Activated effector memory CD4-positive, alpha-beta T cell treated with Interleukin-2 at 50 U/mL for 16 hours (primary cell): ENCODE data around the gene HAPLN3.

Experiments
- DNase-seq: peaks from one replicate; pipeline ENCODE4 v3.0.0-alpha.2; 2020

The HAPLN3 gene

GRCh38 chr15:88909956-88910831 lies 14.8 kb upstream of the HAPLN3 start:
- no peak for DNase-seq

GRCh38 chr15:88908697-88909621 lies 13.6 kb upstream of the HAPLN3 start:
- DNase-seq, result no peak

GRCh38 chr15:88908123-88908522 lies 12.8 kb upstream of the HAPLN3 start:
- no peak for DNase-seq

- DNase-seq, result no peak
Observed at GRCh38 chr15:88907111-88907510, 11.8 kb upstream of the HAPLN3 start.

DNA sequence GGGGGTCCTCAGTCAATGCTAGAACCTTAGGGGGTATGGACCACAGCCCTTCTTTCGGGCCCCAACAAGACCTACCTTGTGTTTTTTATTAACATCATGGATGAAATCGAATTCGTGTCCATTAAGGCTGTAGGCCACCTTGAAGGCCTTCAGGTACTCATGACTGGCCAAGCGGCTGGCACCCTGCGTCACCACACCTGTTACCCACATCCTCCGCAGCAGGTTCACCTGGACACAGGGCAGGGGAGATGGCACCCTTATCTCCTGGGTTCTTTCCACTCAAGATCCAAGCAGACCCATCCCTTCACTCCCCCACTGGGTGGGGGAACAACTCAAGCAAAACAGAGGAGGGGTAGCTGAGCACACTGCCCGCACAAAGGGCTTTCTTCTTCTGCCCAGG lies 11.2 kb upstream of the HAPLN3 start:
- DNase-seq, result no peak

DNA sequence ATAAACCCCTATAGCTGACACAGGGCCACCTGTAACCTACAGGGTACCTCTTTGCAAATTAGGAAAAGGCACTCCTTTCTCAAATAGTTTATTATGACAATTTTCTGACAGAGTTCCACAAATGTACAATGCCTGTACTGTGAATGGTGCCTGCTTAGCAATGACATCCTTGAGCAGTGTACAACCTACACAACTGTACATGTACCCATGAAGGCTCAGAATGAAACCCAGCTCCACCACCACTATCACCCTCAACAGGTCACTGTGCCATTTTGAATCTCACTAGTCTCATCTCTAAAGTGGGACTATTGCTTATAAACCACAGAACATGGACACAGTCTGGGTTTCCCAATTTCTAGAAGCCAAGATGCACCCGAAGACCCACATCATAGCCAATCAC lies 10.8 kb upstream of the HAPLN3 start:
- DNase-seq, result no peak

- no peak for DNase-seq
Observed at GRCh38 chr15:88905576-88905975, 10.2 kb upstream of the HAPLN3 start.

DNA sequence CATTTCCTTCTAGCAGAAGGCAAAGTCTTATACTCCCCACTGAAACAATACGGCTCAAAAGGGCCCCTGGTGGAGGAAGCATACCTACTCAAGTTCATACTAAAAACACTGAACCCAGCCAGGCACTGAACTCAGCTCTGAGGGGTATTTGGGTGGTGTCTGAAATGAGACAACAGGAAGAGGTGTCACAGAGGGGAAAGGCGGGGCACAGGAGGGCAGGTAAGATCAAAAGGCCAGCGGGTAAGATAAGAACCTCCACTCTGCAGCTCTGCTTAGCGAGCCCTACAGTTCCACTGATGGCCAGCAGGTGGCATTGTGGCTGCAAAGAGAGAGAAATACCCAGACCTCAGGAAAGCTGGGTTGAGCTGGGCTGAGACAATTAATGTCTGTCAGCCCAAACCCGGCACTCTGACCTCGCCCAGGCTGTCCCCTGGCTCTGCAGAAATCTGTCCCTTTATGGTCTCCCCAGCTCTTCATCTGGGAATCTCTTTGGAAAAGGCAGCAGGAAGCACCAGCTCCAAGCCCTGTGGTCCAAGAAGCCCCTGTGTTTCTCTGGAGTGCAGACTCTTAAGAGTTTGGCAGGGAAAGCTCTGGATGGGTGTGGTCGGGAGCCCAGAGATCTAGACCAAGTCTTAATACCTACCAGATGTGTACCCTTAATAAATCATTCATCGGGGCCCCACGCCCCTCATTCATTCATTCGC lies 9.4 kb upstream of the HAPLN3 start:
- peak; percentile 94 for DNase-seq

DNA sequence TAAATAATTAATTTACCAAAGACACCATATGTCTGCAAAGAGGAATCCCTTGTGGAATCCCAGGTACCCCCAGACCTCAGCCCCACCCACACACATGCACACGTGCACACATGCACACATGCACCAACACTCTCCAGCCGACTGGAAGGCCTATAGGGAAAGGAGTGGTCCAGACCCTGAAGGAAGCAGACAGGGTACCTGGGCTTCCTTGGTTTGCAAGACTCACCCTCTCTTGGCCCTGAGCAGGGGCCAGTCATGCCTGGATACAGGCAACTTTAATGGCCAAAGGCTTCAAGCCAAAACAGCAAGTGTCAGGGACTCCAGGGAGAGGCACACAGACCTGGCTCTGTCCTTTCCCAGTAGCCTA lies 8.9 kb upstream of the HAPLN3 start:
- DNase-seq, result no peak

- no peak for DNase-seq
Observed at GRCh38 chr15:88902846-88903245, 7.5 kb upstream of the HAPLN3 start.

- no peak for DNase-seq
Observed at GRCh38 chr15:88902221-88902835, 7.0 kb upstream of the HAPLN3 start.

- DNase-seq, result no peak
Observed at GRCh38 chr15:88901508-88902220, 6.3 kb upstream of the HAPLN3 start.

GRCh38 chr15:88900982-88901418 lies 5.7 kb upstream of the HAPLN3 start:
- no peak for DNase-seq

GRCh38 chr15:88900309-88900981 lies 5.1 kb upstream of the HAPLN3 start:
- no peak for DNase-seq

DNA sequence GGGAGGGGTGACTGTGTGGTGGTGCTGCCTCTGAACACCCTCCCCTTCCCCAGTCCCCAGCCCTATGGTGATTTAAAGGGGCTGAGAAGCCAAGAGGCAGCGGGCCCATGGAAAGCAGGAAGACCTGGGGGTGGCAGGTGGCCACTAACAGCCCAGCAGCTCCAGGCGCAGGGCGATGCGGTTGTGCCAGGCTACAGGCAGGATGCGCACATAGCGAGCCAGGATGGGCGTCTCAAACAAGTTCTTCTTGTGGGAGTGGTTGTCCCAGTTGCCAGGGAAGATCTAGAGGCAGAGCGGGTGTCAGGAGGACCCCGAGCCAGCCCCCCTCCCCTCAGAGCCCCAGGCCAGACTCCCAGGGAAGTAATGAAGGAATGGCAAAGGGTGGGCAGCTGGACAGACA lies 3.9 kb upstream of the HAPLN3 start:
- DNase-seq, result no peak

GRCh38 chr15:88898736-88899135 lies 3.4 kb upstream of the HAPLN3 start:
- no peak for DNase-seq

- peak; percentile 78 for DNase-seq
Observed at GRCh38 chr15:88897456-88898194, 2.3 kb upstream of the HAPLN3 start.

DNA sequence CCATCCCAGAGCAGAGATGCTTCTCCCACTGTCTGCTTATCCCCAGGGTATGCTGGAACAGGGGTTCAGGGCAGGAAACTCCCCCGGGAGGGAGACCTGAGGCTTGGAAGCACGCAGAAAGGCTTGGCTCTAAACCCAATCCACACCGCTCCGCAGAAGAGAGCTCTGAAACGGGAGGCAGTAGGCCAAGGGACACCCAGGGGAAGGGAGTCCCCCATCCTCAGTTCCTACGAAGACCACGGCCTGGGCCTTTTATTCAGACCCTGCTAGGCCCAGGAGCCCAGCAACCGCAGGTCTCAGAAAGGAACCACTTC lies 1.8 kb upstream of the HAPLN3 start:
- no peak for DNase-seq

DNA sequence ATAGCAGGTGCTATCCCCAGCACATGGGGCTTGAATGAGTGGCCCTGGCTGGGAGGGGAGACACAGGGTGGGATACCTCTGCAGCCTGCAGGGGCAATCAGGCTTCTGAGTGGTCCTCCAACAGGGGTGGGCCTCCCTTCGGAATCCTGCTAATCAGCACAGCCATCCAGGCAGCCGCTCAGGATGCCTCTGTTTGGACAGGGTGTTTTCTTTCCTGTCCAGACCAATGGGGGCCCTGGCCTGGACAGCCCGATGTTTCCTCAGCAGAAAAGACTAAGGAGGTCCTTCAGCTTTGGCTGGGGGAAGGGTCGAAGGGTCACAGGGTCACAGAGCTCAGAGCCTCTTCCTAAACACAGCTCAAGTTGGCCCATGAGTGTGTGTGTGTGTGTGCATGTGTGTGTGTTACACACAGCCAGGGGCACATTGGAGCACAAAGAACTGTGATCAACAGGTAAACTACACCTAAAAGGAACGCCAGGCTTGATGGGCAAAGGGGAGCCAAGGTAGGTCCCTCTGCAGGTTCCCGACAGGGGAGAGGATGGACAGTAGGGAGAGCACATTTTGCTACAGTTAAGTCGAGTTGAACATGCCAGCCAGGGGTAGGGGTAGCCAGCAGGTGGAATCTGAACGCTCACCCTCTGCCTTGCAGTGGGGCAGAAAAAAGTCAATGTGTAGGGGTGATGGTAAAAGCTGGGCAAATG lies 1.1 kb upstream of the HAPLN3 start:
- DNase-seq, result no peak

- DNase-seq, result peak; percentile 80
Observed at GRCh38 chr15:88894348-88894818, 961 bp downstream of the HAPLN3 start.
